Measurements from ENCODE around the gene TUBA4B.

GRCh38 chr2:219284501-219285372 lies 31.7 kb downstream of the TUBA4B start:
- TF ChIP-seq POLR2AphosphoS5 (IDR thresholded peaks at IDR 0.05; ENCODE audit: borderline replicate concordance, low read depth, low read length) = no peak
- TF ChIP-seq EZH2 (IDR thresholded peaks at IDR 0.05) = no peak
